Thoracic aorta (tissue), 2 donors: ENCODE measurements around the gene CLEC2A. TPM values are rescaled to one million over a fixed set of nuclear protein-coding genes. Genes with fewer than 3 reads are reported as not detected.

Experiments used
- ATAC-seq: fragments of 150-250 bp; one replicate; pipeline ENCODE4 v1.8.0; 2017; ENCODE audit warnings: low read depth; ENCODE audit not compliant: insufficient number of reproducible peaks, low FRiP score
- DNase-seq: peaks from one replicate; pipeline ENCODE4 v3.0.0-alpha.2; 2020; ENCODE audit warnings: low spot score
- H3K27ac ChIP-seq, 2 donors: fragments of 200-600 bp; sonication (generic); 1 replicate in 1 of 2; 2 replicates in 1 of 2; pipeline ENCODE4 v1.5.1; 2016; ENCODE audit warnings: mild to moderate bottlenecking in 2 of 2, moderate library complexity in 2 of 2
- H3K27me3 ChIP-seq: fragments of 200-600 bp; sonication (generic); replicated peaks from 2 replicates; pipeline ENCODE4 v1.6.0; 2016; ENCODE audit warnings: mild to moderate bottlenecking; ENCODE audit not compliant: insufficient read depth
- H3K36me3 ChIP-seq: fragments of 200-600 bp; sonication (generic); one replicate; pipeline ENCODE4 v1.5.1; 2016
- H3K4me1 ChIP-seq, 2 donors: fragments of 200-600 bp; sonication (generic); 1 replicate in 1 of 2; 2 replicates in 1 of 2; pipeline versions ENCODE4 v1.5.1 to v1.6.0; 2016; ENCODE audit warnings: low read depth in 2 of 2, mild to moderate bottlenecking in 1 of 2; ENCODE audit not compliant: control insufficient read depth in 1 of 2
- H3K4me3 ChIP-seq: fragments of 200-600 bp; sonication (generic); 2 replicates; pipeline ENCODE4 v1.5.1; 2016; ENCODE audit warnings: mild to moderate bottlenecking
- H3K9me3 ChIP-seq: fragments of 200-600 bp; sonication (generic); 2 replicates; pipeline ENCODE4 v1.5.1; 2016
- total RNA-seq, 2 donors: library from RNA; depleted of rRNA; stranded (reverse); fragments of >200 nt; gene quantifications; one replicate each; pipeline versions ENCODE4 v1.1.0 to v1.2.3, GENCODE V29; 2016
- TF ChIP-seq, protein P1 (sequence below): fragments of 200-600 bp; sonication (generic); IDR thresholded peaks from one replicate; pipeline ENCODE4 v1.5.1; 2019; ENCODE audit warnings: antibody characterized with exemption

Gene CLEC2A
- total RNA-seq, 2 donors from 2014 or later: not detected

GRCh38 chr12:9906873-9907272 lies 25.3 kb downstream of the CLEC2A start:
- DNase-seq (no peak), ATAC-seq (no peak)
- peaks cover 17% of the 10 kb centered on the region for H3K9me3 ChIP-seq
- no peak overlapping the region for H3K4me3 ChIP-seq
- no peak overlapping the region for H3K27ac ChIP-seq
- TF ChIP-seq, protein P1, sequence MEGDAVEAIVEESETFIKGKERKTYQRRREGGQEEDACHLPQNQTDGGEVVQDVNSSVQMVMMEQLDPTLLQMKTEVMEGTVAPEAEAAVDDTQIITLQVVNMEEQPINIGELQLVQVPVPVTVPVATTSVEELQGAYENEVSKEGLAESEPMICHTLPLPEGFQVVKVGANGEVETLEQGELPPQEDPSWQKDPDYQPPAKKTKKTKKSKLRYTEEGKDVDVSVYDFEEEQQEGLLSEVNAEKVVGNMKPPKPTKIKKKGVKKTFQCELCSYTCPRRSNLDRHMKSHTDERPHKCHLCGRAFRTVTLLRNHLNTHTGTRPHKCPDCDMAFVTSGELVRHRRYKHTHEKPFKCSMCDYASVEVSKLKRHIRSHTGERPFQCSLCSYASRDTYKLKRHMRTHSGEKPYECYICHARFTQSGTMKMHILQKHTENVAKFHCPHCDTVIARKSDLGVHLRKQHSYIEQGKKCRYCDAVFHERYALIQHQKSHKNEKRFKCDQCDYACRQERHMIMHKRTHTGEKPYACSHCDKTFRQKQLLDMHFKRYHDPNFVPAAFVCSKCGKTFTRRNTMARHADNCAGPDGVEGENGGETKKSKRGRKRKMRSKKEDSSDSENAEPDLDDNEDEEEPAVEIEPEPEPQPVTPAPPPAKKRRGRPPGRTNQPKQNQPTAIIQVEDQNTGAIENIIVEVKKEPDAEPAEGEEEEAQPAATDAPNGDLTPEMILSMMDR: no peak
- no peaks in the 10 kb centered on the region for H3K36me3 ChIP-seq
- H3K27me3 ChIP-seq: no peaks in the 10 kb centered on the region
- no peaks in the 10 kb centered on the region for H3K4me1 ChIP-seq

DNA sequence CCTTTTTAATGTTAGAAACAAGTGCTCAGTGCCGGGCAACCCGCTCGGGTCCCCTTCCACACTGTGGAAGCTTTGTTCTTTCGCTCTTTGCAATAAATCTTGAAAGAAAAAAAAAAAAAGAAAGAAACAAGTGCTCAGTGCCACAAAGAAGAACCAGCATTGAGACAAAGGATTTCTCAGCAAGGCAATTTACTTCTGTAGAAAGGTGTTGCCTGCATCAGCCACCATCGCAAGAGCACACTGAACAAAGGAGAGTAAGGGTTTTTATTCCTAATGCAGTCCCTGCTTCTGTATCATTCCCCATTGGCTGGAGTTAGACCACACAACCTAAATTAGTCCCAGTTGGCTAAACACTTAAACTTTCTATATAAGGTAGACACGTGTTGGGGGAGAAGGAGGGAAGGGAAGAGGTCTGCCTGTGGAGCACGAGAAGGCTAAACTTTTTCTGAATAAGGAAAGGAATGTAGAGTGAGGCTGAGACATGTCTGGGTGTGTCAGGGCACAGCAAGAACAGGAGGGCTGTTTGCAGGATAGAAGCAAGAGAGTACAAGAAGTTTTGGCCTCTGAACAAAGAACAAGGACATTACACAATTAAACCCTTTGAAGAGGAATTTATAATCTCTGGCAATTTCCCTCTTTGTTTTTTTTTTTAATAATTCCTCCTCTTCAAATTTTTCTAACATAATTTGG lies 29.5 kb downstream of the CLEC2A start:
- Histone ChIP-seq H3K9me3 (peaks cover 3% of the 10 kb centered on the region), H3K4me1 (no peaks in the 10 kb centered on the region), H3K4me3 (no peak overlapping the region), H3K36me3 (no peaks in the 10 kb centered on the region), H3K27me3 (no peaks in the 10 kb centered on the region), H3K27ac (no peak overlapping the region)
- no peak for ATAC-seq
- no peak for DNase-seq
- TF ChIP-seq, protein P1: no peak

DNA sequence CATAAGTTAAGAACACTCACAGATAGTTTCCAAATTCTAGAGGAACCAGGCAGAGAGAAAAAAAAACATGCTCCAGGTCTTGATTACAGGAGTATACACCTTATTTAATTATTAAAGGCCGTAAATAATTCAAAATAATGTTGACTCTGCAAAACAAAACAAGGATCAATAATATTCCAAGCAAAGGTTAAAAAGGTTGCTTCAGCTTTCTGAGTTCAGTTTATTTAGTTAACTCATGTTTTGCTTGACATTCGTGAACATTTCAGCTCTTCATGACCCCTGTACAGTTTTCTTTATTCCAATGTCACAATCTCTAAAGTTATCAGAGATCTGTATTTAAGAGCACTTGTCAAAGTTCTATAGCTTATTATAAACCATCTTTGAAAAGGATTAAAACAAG lies 31.2 kb downstream of the CLEC2A start:
- Histone ChIP-seq H3K4me3 (no peak overlapping the region), H3K27me3 (no peaks in the 10 kb centered on the region), H3K36me3 (no peaks in the 10 kb centered on the region), H3K9me3 (peaks cover 3% of the 10 kb centered on the region), H3K4me1 (no peaks in the 10 kb centered on the region), H3K27ac (no peak overlapping the region)
- DNase-seq (no peak), ATAC-seq (no peak)
- TF ChIP-seq, protein P1: no peak

DNA sequence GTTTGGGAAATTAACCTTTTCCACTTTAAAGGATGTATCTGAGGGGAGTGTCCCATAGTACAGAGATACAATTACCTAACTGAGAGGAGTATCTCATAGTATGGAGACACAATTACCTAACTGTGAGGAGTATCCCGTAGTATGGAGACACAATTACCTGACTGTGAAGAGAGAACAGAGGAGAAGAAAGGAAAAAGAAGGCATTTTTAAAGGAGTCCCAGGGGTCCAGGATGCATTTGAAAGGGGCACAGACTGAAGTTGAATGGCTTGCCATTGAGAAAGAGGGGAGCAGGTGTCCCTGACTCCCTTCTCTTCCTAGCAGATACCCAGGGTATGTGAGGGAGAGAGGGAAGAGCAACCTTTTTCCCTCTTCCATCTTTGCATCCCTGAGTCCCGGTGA lies 33.0 kb downstream of the CLEC2A start:
- TF ChIP-seq, protein P1: no peak
- H3K27me3 ChIP-seq: no peaks in the 10 kb centered on the region
- peaks cover 3% of the 10 kb centered on the region for H3K9me3 ChIP-seq
- H3K27ac ChIP-seq: no peak overlapping the region
- DNase-seq (no peak), ATAC-seq (no peak)
- H3K4me3 ChIP-seq: no peak overlapping the region
- H3K4me1 ChIP-seq: no peaks in the 10 kb centered on the region
- no peaks in the 10 kb centered on the region for H3K36me3 ChIP-seq

DNA sequence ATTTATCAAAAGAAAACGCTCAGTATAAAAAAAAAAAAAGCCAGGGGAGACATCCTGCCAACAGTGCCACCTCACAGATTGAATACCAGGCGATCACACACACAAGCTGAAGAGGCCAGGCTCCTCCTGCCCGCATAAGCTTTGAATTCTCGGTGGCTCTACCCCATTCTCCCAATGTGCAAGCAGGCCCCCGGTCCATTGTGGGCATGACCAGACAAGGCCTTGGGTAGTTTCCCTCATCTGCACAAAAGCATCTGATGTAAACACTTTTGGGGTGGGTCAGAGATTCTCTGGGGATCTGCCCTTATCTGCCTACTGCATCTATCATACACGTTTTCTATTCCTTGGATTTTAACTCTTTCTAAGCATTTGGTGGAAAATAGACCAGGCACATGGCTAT lies 34.6 kb downstream of the CLEC2A start:
- no peak overlapping the region for H3K27ac ChIP-seq
- H3K36me3 ChIP-seq: no peaks in the 10 kb centered on the region
- no peak overlapping the region for H3K4me3 ChIP-seq
- DNase-seq (no peak), ATAC-seq (no peak)
- H3K9me3 ChIP-seq: no peaks in the 10 kb centered on the region
- TF ChIP-seq, protein P1: no peak
- no peaks in the 10 kb centered on the region for H3K4me1 ChIP-seq
- H3K27me3 ChIP-seq: no peaks in the 10 kb centered on the region
